Endothelial cell of umbilical vein (primary cell): ENCODE data around the gene STAB2. TPM values are rescaled to one million over a fixed set of nuclear protein-coding genes. Genes with fewer than 3 reads are reported as not detected.
A peak's percentile ranks its signal among the peaks of the same experiment; 100 is the strongest.

Source experiments
- BruUV-seq: library from RNA; stranded (reverse); fragments of 400-500 nt; replicated peaks from 2 replicates; lab custom pipeline; 2021; lab: Mats Ljungman, UMichigan
- CTCF ChIA-PET: fragments of 300-600, 350-600 bp; sonication (Branson Sonifier 250); formaldehyde crosslinking; loops from one replicate; lab custom pipeline; 2021; ENCODE audit warnings: antibody characterized with exemption, inconsistent platforms; lab: Charles Lee
- POLR2A ChIA-PET: fragments of 300-600, 350-600 bp; sonication (Branson Sonifier 250); formaldehyde crosslinking; loops from one replicate; lab custom pipeline; 2021; ENCODE audit warnings: antibody characterized with exemption, inconsistent platforms; lab: Charles Lee
- DNase-seq: peaks from one replicate; pipeline ENCODE4 v3.0.0-alpha.2; 2011; ENCODE audit warnings: low read depth, low spot score
- FAIRE-seq: peaks from 2 replicates; lab custom pipeline; 2011; peaks lifted over from hg19 to GRCh38; lab: Jason Lieb, UNC
- H2AFZ ChIP-seq: 2 replicates; pipeline ENCODE4 v1.6.0; 2012; ENCODE audit warnings: low read depth, low read length, control low read depth, inconsistent platforms
- H3K27ac ChIP-seq: 2 replicates; pipeline ENCODE4 v1.5.1; 2011; ENCODE audit warnings: low read depth, mild to moderate bottlenecking, control low read depth, low read length, moderate library complexity; ENCODE audit not compliant: insufficient read depth
- H3K27me3 ChIP-seq, 2 experiments: 2 replicates each; pipeline versions ENCODE4 v1.6.0 to v1.6.1; 2011; ENCODE audit warnings: low read length in 2 of 2, mixed read lengths in 1 of 2; ENCODE audit not compliant: control insufficient read depth in 2 of 2, insufficient read depth in 2 of 2
- H3K36me3 ChIP-seq, 2 experiments: 2 replicates in 1 of 2; 3 replicates in 1 of 2; pipeline ENCODE4 v1.5.1; 2011; ENCODE audit warnings: low read length in 2 of 2, mild to moderate bottlenecking in 1 of 2, moderate library complexity in 1 of 2; ENCODE audit not compliant: control insufficient read depth in 2 of 2, insufficient read depth in 2 of 2; ENCODE audit errors: extremely low read depth in 1 of 2
- H3K4me1 ChIP-seq: 3 replicates; pipeline ENCODE4 v1.5.1; 2011; ENCODE audit warnings: mild to moderate bottlenecking, low read length; ENCODE audit not compliant: control insufficient read depth, insufficient read depth; ENCODE audit errors: extremely low read depth
- H3K4me2 ChIP-seq: 2 replicates; pipeline ENCODE4 v1.6.1; 2011; ENCODE audit warnings: low read length, control low read depth, mixed read lengths; ENCODE audit not compliant: insufficient read depth
- H3K4me3 ChIP-seq, 3 experiments: fragments of 200-600 bp in 1 of 3; sonication (generic), shearing (Covaris generic) in 1 of 3; replicated peaks in 1 of 3; 2 replicates each; pipeline ENCODE4 v1.5.1; 2011 to 2016; ENCODE audit warnings: control low read depth in 3 of 3, low read length in 3 of 3, mild to moderate bottlenecking in 2 of 3, inconsistent platforms in 1 of 3, low read depth in 1 of 3, moderate library complexity in 1 of 3; ENCODE audit not compliant: insufficient read depth in 1 of 3
- H3K79me2 ChIP-seq: 2 replicates; pipeline ENCODE4 v1.6.0; 2012; ENCODE audit warnings: low read length, inconsistent platforms; ENCODE audit not compliant: control insufficient read depth, insufficient read depth
- H3K9ac ChIP-seq: replicated peaks from 2 replicates; pipeline ENCODE3; 2011; ENCODE audit warnings: low read length, control low read depth; ENCODE audit not compliant: insufficient read depth; ENCODE audit errors: extremely low read depth
- H3K9me1 ChIP-seq: replicated peaks from 3 replicates; pipeline ENCODE4 v1.6.0; 2011; ENCODE audit warnings: mild to moderate bottlenecking, low read length; ENCODE audit not compliant: control insufficient read depth, insufficient read depth; ENCODE audit errors: extremely low read depth
- H3K9me3 ChIP-seq: replicated peaks from 2 replicates; pipeline ENCODE4 v1.5.1; 2012; ENCODE audit warnings: low read length, inconsistent platforms; ENCODE audit not compliant: control insufficient read depth, insufficient read depth
- H4K20me1 ChIP-seq: replicated peaks from 2 replicates; pipeline ENCODE3; 2011; ENCODE audit warnings: mild to moderate bottlenecking, low read length; ENCODE audit not compliant: control insufficient read depth, insufficient read depth; ENCODE audit errors: extremely low read depth
- CTCF ChIP-seq, 2 donors: IDR thresholded peaks; 1 replicate in 1 of 2; 2 replicates in 1 of 2; pipeline ENCODE4 v1.5.1; 2011; ENCODE audit warnings: low read length in 2 of 2, mild to moderate bottlenecking in 2 of 2, moderate library complexity in 2 of 2, control low read depth in 1 of 2, inconsistent platforms in 1 of 2, low read depth in 1 of 2; ENCODE audit not compliant: insufficient read depth in 1 of 2; ENCODE audit errors: extremely low read depth in 1 of 2
- EZH2 ChIP-seq: IDR thresholded peaks from 2 replicates; pipeline ENCODE4 v1.6.1; 2012; ENCODE audit warnings: borderline replicate concordance, low read depth, mild to moderate bottlenecking, moderate library complexity, low read length, inconsistent platforms; ENCODE audit not compliant: severe bottlenecking
- FOS ChIP-seq: IDR thresholded peaks from 2 replicates; pipeline ENCODE4 v1.6.1; 2011; ENCODE audit warnings: mild to moderate bottlenecking, low read length, moderate library complexity, borderline replicate concordance; ENCODE audit not compliant: insufficient read depth
- GATA2 ChIP-seq: IDR thresholded peaks from 2 replicates; pipeline ENCODE4 v1.7.0; 2011; ENCODE audit warnings: low read depth, mild to moderate bottlenecking, moderate library complexity, mixed read lengths, low read length; ENCODE audit not compliant: insufficient read length, insufficient read depth
- JUN ChIP-seq: IDR thresholded peaks from 2 replicates; pipeline ENCODE4 v1.6.1; 2011; ENCODE audit warnings: borderline replicate concordance, low read depth; ENCODE audit not compliant: insufficient read length, insufficient read depth
- MAX ChIP-seq: IDR thresholded peaks from 2 replicates; pipeline ENCODE4 v1.6.1; 2011; ENCODE audit not compliant: insufficient read depth, insufficient read length
- MYC ChIP-seq: IDR thresholded peaks from one replicate; pipeline ENCODE4 v1.6.1; 2011; ENCODE audit warnings: mild to moderate bottlenecking, low read depth, low read length
- POLR2A ChIP-seq: IDR thresholded peaks from 2 replicates; pipeline ENCODE4 v1.6.1; 2012; ENCODE audit warnings: low read depth, mild to moderate bottlenecking, control low read depth, low read length
- POLR2AphosphoS5 ChIP-seq: IDR thresholded peaks from 2 replicates; pipeline ENCODE4 v1.6.1; 2012; ENCODE audit warnings: low read depth, mild to moderate bottlenecking, control low read depth, low read length, moderate library complexity; ENCODE audit not compliant: insufficient read depth
- dilution Hi-C: fragments of 300-500 bp; cut with MboI; formaldehyde crosslinking; loops from one replicate; pipeline ENCODE4 v1.15.0; 2019; ENCODE audit warnings: low sequenced_read_pairs; ENCODE audit not compliant: extremely low pct_ligation_motif_present
- intact Hi-C: fragments of 100-400 bp; cut with micrococcal nuclease; formaldehyde crosslinking; loops from one replicate; pipeline ENCODE4 v1.10.0; 2022
- polyA plus RNA-seq, 4 experiments: library from polyadenylated mRNA; depleted of rRNA in 3 of 4; stranded (reverse) in 3 of 4; unstranded in 1 of 4; fragments of >200 nt; gene quantifications; 2 replicates each; pipeline versions ENCODE4 v1.2.1 to v1.2.3, GENCODE V29; 2011 to 2012; ENCODE audit warnings: missing spikeins in 1 of 4
- total RNA-seq: library from RNA; stranded (reverse); gene quantifications from 2 replicates; pipeline ENCODE4 v1.2.3, GENCODE V29; 2021

The STAB2 gene
- total and polyA plus RNA-seq, 2 donors (not counting 3 experiments of a cell fraction or from before 2014, with no cell fraction given), result 0.01 TPM; not detected in 1

GRCh38 chr12:103580026-103580425 lies 7.0 kb upstream of the STAB2 start:
- CTCF ChIA-PET, result no interaction called here
- DNase-seq (peak; percentile 87), FAIRE-seq (peak; percentile 75)
- BruUV-seq, result no TSS peak
- no peaks in the 10 kb centered on the region for H3K4me1 ChIP-seq
- no peaks in the 10 kb centered on the region for H3K79me2 ChIP-seq
- no peaks in the 10 kb centered on the region for H3K36me3 ChIP-seq
- dilution Hi-C loops (no loop called here), intact Hi-C loops (no loop called here)
- H4K20me1 ChIP-seq, result no peaks in the 10 kb centered on the region
- peak overlapping the region; percentile 9 for H3K4me2 ChIP-seq
- TF ChIP-seq MYC (no peak), POLR2A (peak; percentile 27)
- no peaks in the 10 kb centered on the region for H3K27me3 ChIP-seq
- H3K9ac ChIP-seq, result no peak overlapping the region
- no peaks in the 10 kb centered on the region for H3K9me3 ChIP-seq
- H3K27ac ChIP-seq, result no peak overlapping the region
- no peak overlapping the region for H2AFZ ChIP-seq
- no peak overlapping the region for H3K4me3 ChIP-seq
- POLR2A ChIA-PET, result no interaction called here
- no peaks in the 10 kb centered on the region for H3K9me1 ChIP-seq

GRCh38 chr12:103583008-103583407 lies 4.1 kb upstream of the STAB2 start:
- no peak overlapping the region for H3K4me3 ChIP-seq
- no peak overlapping the region for H2AFZ ChIP-seq
- no TSS peak for BruUV-seq
- ChIA-PET CTCF (interaction anchor here (1.0 to 2.4 kb wide), 3 partner anchors 10 to 189 kb away, joined by 3 to 18 read pairs (median 5); no protein-coding TSS in a partner anchor), POLR2A (no interaction called here)
- no peak overlapping the region for H3K27ac ChIP-seq
- no peaks in the 10 kb centered on the region for H3K4me1 ChIP-seq
- intact Hi-C loops (no loop called here), dilution Hi-C loops (no loop called here)
- TF ChIP-seq JUN (no peak), MAX (no peak), EZH2 (no peak), FOS (no peak), POLR2AphosphoS5 (no peak), MYC (no peak), GATA2 (no peak), POLR2A (no peak), CTCF (IDR thresholded peaks at IDR 0.05; ENCODE audit: extremely low read depth in 1 of 2, insufficient read depth in 1 of 2, low read depth in 1 of 2, low read length in 2 of 2) (no peak)
- no peaks in the 10 kb centered on the region for H3K9me3 ChIP-seq
- H4K20me1 ChIP-seq, result no peaks in the 10 kb centered on the region
- H3K4me2 ChIP-seq, result no peak overlapping the region
- no peaks in the 10 kb centered on the region for H3K36me3 ChIP-seq
- H3K79me2 ChIP-seq, result no peaks in the 10 kb centered on the region
- no peak overlapping the region for H3K9ac ChIP-seq
- DNase-seq (no peak), FAIRE-seq (no peak)
- H3K9me1 ChIP-seq, result no peaks in the 10 kb centered on the region
- H3K27me3 ChIP-seq, result no peaks in the 10 kb centered on the region
